ENCODE measurements around the gene SLMAP.

SLMAP gene

GRCh38 chr3:57816471-57817095, 60.5 kb downstream of the SLMAP start:
- Histone ChIP-seq H2AFZ (ENCODE audit: low read length) (no peak overlapping the region), H3K4me3 (ENCODE audit: low read length, poor library complexity, severe bottlenecking) (no peak overlapping the region), H3K27me3 (ENCODE audit: insufficient read depth, low read length, poor library complexity, severe bottlenecking) (no peaks in the 10 kb centered on the region), H3K4me1 (ENCODE audit: insufficient read depth, low read length, poor library complexity, severe bottlenecking) (peaks cover 17% of the 10 kb centered on the region), H4K20me1 (ENCODE audit: insufficient read depth, low read length, poor library complexity, severe bottlenecking) (peaks cover 15% of the 10 kb centered on the region), H3K4me2 (ENCODE audit: low read depth, low read length, poor library complexity, severe bottlenecking) (no peak overlapping the region), H3K79me2 (ENCODE audit: insufficient read depth, low read length) (peaks cover 81% of the 10 kb centered on the region), H3F3A (ENCODE audit: low read depth) (no peaks in the 10 kb centered on the region), H3K9ac (ENCODE audit: low read depth, low read length, poor library complexity, severe bottlenecking) (no peak overlapping the region), H3K9me2 (replicated peaks; ENCODE audit: low read depth, low read length) (no peaks in the 10 kb centered on the region), H3K36me3 (ENCODE audit: insufficient read depth, low read length) (0 out of 2 replicates have a peak, but pooled peaks cover 5% of the 10 kb centered on the region), H3K9me3 (ENCODE audit: insufficient read depth, low read depth, low read length) (no peaks in the 10 kb centered on the region)
- TF ChIP-seq, protein P1, sequence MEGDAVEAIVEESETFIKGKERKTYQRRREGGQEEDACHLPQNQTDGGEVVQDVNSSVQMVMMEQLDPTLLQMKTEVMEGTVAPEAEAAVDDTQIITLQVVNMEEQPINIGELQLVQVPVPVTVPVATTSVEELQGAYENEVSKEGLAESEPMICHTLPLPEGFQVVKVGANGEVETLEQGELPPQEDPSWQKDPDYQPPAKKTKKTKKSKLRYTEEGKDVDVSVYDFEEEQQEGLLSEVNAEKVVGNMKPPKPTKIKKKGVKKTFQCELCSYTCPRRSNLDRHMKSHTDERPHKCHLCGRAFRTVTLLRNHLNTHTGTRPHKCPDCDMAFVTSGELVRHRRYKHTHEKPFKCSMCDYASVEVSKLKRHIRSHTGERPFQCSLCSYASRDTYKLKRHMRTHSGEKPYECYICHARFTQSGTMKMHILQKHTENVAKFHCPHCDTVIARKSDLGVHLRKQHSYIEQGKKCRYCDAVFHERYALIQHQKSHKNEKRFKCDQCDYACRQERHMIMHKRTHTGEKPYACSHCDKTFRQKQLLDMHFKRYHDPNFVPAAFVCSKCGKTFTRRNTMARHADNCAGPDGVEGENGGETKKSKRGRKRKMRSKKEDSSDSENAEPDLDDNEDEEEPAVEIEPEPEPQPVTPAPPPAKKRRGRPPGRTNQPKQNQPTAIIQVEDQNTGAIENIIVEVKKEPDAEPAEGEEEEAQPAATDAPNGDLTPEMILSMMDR (conservative IDR thresholded peaks at IDR 0.05; ENCODE audit: low read length): no peak
- TF ChIP-seq EZH2phosphoT487 (IDR thresholded peaks at IDR 0.05; ENCODE audit: borderline replicate concordance): no peak

- Histone ChIP-seq H3K4me3 (ENCODE audit: low read length, poor library complexity, severe bottlenecking) (no peak overlapping the region), H3K4me1 (ENCODE audit: insufficient read depth, low read length, poor library complexity, severe bottlenecking) (peaks cover 29% of the 10 kb centered on the region), H2AFZ (ENCODE audit: low read length) (no peak overlapping the region), H3K9me3 (ENCODE audit: insufficient read depth, low read depth, low read length) (no peaks in the 10 kb centered on the region), H3K4me2 (ENCODE audit: low read depth, low read length, poor library complexity, severe bottlenecking) (no peak overlapping the region), H3K9me2 (replicated peaks; ENCODE audit: low read depth, low read length) (no peaks in the 10 kb centered on the region), H3K27me3 (ENCODE audit: insufficient read depth, low read length, poor library complexity, severe bottlenecking) (no peaks in the 10 kb centered on the region), H4K20me1 (ENCODE audit: insufficient read depth, low read length, poor library complexity, severe bottlenecking) (peaks cover 19% of the 10 kb centered on the region), H3K79me2 (ENCODE audit: insufficient read depth, low read length) (peaks cover 74% of the 10 kb centered on the region), H3F3A (ENCODE audit: low read depth) (no peaks in the 10 kb centered on the region), H3K36me3 (ENCODE audit: insufficient read depth, low read length) (no peaks in the 10 kb centered on the region), H3K9ac (ENCODE audit: low read depth, low read length, poor library complexity, severe bottlenecking) (no peak overlapping the region)
- no peak for TF ChIP-seq EZH2phosphoT487 (IDR thresholded peaks at IDR 0.05; ENCODE audit: borderline replicate concordance)
- TF ChIP-seq, protein P1 (conservative IDR thresholded peaks at IDR 0.05; ENCODE audit: low read length): no peak
These were observed 62.7 kb downstream of the SLMAP start for GRCh38 chr3:57818772-57819171.

DNA sequence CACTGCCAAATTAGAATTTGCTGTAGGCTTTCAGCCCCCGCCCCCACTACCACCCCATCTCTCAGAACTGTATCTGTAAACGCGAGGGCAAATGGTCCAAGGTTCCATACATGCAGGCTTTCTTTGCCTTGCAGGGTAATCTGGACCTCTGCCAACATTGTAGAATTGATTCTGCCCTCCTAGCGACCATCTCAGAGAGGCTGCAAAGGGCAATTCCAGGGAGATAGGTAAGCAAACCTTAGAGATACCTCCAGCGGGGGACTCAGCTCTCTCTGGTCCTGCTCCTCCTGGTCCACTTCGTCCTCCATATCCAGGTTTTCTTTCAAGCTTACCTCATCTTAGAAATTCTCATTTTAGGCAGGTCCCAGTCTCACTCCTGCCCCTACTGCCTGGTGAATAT, 64.4 kb downstream of the SLMAP start:
- TF ChIP-seq, protein P1 (conservative IDR thresholded peaks at IDR 0.05; ENCODE audit: low read length): no peak
- no peak for TF ChIP-seq EZH2phosphoT487 (IDR thresholded peaks at IDR 0.05; ENCODE audit: borderline replicate concordance)
- Histone ChIP-seq H4K20me1 (ENCODE audit: insufficient read depth, low read length, poor library complexity, severe bottlenecking) (peaks cover 24% of the 10 kb centered on the region), H3F3A (ENCODE audit: low read depth) (peaks cover 7% of the 10 kb centered on the region; the same call in 1 of the 2 replicates), H3K9ac (ENCODE audit: low read depth, low read length, poor library complexity, severe bottlenecking) (no peak overlapping the region), H3K79me2 (ENCODE audit: insufficient read depth, low read length) (peaks cover 72% of the 10 kb centered on the region), H2AFZ (ENCODE audit: low read length) (no peak overlapping the region), H3K4me3 (ENCODE audit: low read length, poor library complexity, severe bottlenecking) (no peak overlapping the region), H3K4me1 (ENCODE audit: insufficient read depth, low read length, poor library complexity, severe bottlenecking) (peaks cover 37% of the 10 kb centered on the region), H3K27me3 (ENCODE audit: insufficient read depth, low read length, poor library complexity, severe bottlenecking) (no peaks in the 10 kb centered on the region), H3K9me3 (ENCODE audit: insufficient read depth, low read depth, low read length) (no peaks in the 10 kb centered on the region), H3K9me2 (replicated peaks; ENCODE audit: low read depth, low read length) (no peaks in the 10 kb centered on the region), H3K36me3 (ENCODE audit: insufficient read depth, low read length) (no peaks in the 10 kb centered on the region), H3K4me2 (ENCODE audit: low read depth, low read length, poor library complexity, severe bottlenecking) (no peak overlapping the region)
